HG02973 (cell line): ENCODE measurements around the gene RIN1.

ENCODE experiments used
- ATAC-seq: cut with Tn5 transposase; IDR thresholded peaks from one replicate; pipeline ENCODE4 v1.9.1; 2021; ENCODE audit warnings: moderate library complexity; ENCODE audit not compliant: unreplicated experiment

RIN1 gene

DNA sequence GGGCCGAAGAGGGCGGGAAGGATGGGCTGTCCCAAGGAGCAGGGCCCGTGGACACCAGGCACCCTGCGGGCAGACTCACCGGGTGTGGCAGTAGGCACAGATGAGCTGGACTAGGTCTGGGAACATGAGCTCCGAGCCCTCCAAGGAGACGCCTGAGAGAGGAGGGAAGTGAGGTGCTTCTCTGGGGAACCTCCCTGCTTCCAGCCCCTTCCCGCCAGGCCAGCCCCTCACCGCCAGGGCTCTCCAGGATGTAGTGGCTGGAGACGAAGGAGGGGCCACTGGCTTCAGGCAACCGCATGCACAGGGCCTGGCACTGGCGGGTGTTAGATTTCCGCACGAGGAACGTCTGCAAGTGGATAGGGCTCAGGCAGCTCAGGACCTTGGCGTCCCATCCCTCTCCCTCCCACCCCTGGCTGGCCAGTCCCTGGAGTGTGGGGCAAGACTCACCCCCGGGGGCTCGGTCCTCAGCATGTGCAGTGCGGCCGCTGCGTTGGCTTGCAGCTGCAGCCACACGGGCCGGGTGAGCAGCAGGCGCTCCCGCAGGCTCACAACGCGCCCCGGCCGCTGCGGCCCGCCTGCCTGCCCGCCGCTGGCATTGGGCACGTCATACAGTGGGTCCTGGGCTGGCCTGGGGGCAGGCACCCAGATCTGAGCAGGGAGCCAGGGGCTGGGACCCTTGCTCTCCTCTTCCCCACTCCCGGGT lies 552 bp downstream of the RIN1 start:
- ATAC-seq, result no peak

DNA sequence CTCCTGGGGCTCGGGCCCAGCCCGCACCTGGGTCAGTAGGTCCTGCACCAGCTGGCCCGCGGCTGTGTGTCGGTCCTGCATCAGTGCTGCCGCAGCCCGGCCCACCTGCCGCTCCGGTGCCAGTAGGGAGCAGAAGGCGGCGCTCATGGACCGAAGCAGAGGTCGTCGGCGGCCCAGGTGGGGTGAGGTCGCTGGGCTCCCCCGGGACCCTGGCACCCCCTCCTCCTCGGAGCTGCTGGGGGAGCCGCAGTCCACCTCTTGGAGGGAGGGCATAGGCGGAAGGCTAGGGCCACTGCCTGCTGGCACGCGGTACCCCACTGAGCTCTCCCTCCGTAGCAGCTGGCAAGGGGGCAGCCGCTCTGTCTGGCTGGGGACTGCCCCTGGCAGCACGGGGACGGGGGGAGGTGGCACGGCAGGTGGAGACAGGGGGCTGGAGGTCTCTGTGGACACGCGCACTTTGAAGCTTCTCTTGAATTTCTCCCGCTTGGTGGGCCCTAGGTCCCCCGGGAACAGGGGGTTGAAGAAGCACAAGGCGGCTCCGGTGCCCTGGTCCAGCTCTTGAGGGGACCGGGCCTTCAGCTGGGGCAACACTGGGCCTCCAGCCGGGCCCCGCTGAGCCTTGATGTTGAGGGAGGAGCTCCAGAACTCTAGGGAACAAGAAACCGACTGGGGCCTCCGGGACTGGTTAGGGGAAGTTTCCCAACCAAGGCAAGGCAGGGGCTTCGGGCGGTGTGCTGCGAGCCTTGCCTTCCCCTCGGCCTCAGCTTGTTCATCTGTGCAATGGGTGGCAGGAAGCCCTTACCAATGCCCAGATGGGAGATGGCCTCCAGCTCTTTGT lies 1.4 kb downstream of the RIN1 start:
- ATAC-seq, result no peak

DNA sequence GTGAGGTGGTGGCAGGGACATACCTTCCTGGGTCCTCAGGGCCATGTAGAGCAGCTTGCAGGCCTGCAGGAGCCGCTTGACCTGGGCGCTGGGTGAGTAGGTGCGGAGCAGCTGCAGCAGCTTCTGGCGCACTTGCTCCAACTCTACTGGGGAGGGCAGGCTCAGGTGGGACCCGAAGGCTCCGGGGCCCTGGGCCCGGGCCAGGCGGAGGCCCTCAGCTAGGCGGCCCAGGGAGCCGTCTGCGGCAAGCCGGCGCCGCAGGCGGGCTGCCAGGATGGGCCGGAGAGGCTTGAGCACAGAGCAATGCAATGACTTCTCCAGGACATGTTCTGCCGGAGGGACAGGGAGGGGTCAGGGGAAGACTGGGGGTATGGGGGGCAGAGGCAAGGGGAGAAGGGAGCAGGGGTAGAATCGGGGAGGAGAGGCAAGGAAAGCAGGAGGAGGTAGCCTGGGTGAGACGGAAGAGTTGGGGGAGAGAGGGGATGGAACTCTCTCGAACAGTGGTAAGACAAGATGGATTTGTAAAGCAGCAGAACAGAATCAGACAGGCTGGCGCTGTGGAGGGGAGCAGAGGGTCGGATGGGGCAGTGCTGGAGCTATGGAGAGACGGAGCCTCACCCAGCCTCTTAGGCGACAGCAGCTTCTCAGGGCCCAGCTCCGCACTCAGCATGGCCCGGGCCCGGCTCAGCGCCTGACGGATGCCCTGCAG lies 2.2 kb downstream of the RIN1 start:
- no peak for ATAC-seq

DNA sequence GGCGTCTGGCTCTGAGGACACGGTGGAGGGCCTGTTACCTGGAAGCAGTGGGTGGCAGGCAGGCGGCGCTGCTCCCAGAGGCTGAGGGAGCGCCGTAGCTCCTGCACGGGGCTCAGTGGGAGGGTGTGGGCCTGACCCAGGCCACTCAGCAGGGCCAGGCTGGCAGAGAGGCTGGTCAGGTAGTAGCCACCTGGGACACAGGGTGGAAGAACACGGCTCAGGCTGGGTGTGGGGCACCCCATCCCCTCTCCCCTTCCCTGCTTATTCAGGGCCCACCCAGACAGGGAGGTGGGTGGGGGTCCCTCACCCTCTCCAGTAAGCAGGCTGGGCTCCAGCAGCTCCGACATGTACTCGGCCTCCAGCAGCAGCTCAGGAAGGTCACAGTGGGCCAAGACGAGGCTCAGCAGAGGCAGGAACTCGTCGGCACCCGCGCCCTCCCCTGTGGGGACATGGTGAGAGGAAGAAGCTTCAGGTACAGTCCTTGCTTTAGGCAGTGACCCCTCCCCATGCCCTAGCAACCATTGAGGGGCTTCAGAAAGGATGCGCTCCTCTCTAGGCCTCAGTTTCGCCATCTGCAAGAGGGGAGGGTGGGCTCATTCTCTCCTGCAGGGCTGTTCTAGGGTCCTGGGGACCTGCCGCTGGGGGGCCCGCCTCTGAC lies 2.9 kb downstream of the RIN1 start:
- ATAC-seq, result no peak

DNA sequence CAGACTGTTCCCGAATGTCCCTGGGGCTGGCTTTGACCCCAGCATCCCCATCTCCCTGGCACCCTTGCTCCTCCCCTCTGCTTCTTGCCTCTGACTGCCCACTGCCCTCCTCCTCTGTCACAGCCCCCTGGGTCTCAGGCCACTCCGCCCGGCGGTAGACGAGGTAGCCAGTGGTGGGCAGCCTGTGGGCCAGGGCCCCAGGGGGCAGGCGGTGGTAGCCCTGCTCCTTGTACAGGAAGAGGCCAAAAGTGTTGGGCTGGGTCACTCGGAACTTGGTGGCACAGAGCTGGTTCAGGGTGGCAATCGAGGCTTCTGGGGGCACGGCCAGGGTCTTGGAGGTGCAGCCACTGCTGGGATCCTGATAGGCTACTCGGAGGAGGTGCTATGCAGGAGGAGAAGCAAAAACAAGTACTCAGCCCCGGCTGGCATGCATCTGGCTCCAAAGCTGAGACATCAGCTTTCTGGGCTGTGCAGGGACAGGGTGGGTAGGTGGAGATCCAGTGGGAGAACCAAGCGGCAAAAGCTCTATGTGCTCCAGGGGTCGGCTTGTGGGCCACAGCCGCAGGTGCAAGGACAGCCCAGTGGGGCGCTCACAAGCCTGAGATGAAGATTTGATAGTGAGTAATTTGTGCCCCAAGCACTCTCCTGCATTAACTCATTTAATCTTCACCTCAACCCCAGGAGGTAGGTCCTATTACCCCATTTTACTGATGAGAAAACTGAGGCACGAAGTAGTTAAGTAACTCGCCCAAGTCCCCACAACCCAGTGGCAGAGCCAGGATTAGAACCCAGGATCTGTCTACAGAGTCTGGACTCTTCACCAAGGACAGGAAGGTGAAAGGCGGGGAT lies 3.6 kb downstream of the RIN1 start:
- no peak for ATAC-seq

- no peak for ATAC-seq
Observed at GRCh38 chr11:66331542-66332370, 4.5 kb downstream of the RIN1 start.

- no peak for ATAC-seq
Observed at GRCh38 chr11:66330931-66331330, 5.3 kb downstream of the RIN1 start.

DNA sequence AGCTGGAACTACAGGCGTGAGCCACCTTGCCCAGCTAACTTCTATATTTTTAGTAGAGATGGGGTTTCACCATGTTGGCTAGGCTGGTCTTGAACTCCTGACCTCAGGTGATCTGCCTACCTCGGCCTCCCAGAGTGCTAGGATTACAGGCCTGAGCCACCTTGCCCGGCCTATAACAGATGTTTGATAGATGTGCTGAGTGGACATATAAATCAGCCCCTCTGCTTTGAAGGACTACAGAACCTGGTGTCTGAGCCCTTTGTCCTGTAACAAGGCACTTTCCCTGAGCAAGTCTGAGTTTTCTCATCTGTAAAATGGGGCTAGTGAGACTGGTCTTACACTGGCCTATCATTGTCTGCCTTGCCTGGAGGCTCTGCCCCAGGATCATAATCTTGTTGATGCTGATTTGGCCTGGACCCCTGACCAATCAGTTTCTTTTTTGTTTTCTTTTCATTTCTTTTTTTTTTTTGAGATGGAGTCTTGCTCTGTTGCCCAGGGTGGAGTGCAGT lies 7.0 kb downstream of the RIN1 start:
- no peak for ATAC-seq

DNA sequence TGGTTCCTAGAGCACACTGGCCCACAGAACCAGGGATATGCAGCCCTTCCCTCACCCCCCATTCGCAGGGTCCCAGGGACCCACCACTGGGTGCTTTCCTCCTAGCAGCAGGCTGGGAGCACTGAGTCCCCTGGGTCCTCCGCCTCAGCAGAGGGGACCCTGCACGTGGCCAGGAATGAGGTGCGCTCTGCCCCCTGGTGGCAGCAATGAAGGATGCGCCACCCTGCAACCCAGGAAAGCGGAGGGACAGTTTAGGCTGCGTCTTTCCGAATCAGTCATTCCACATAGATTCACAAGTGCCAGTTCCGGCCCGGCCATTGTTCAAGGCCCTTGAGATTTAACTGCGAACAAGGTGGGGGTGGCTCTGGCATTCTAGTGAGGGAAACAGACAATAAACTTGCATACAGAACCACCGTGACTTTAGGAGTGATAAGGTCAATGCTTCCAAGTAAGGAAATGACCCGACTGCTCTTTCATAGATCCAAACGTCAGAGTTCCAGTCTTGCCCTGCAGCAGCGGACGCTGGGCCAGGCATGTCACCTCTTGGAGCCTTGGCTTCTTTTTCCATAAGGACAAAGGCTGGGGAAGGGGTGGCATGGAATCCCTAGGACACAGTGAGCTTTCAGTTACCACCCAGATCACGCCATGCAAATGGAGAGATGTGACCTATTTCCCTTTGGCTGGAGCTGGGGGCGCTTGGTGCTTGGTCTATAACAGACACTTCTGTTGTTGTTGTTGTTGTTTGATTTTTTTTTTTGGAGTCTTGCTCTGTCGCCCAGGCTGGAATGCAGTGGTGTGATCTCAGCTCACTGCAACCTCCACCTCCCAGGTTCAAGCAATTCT lies 7.7 kb downstream of the RIN1 start:
- no peak for ATAC-seq

GRCh38 chr11:66328031-66328301 lies 8.3 kb downstream of the RIN1 start:
- no peak for ATAC-seq

- no peak for ATAC-seq
Observed at GRCh38 chr11:66327171-66328030, 8.8 kb downstream of the RIN1 start.

DNA sequence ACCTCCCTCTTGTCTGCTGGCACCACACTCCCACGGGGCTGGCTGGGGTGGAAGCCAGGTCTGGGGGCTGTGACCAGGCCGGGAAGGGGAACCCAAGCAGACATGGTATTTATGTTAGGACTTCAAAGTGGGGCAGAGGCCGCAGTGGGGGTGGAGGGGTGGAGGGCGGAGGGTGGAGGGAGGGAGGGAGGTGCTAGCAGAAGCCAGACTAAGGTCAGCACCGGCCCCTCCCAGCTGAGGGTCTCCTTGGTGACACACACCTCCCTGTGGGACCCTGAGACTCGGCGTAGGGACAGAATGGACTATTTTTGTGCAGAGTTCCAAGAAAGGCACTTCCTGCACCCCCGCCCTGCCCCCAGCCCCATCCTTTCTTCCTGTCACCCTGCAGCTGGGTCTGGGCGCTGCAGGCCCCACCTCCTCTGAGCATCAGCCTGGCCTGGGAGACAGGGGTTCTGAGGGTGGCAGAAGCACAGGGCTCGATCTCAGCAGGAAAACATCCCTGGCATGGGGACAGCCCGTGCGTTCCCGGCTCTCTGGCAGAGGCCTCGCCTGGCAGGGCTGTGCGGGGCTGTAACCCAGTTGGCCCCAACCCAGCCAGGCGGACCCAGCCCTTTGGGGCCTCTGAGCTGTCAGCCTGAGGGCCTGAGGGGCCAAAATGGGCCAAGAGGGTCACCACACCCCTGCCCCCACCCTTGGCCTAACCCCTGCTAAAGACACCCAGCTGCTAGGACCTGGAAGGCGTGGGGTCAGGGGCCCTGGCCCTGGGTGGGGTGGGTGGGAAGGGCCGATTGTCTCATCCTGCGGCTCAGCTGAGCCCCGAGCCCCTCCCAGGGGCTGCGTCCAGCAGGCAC lies 9.7 kb downstream of the RIN1 start:
- no peak for ATAC-seq

DNA sequence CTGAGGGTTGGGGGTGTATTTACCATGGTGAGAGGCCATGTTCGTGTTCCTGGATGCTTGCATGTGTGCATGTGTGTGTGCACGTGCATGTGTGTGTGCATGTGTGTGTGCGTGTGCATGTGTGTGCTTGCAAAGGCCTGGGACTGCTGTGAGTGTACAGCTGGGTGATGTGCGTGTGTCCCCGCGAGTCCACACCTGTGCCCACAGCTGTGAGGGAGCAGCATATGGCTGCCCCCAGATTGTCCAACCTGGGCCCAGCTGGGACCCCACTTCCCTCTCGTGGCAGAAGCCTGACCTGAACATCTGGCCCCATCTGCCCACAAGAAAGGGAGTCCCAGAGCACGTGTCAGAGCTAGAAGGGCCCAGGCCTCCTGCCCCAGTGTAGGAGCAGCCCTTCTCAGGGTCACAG lies 11.0 kb downstream of the RIN1 start:
- ATAC-seq, result no peak

- ATAC-seq, result no peak
Observed at GRCh38 chr11:66324664-66325063, 11.6 kb downstream of the RIN1 start.

DNA sequence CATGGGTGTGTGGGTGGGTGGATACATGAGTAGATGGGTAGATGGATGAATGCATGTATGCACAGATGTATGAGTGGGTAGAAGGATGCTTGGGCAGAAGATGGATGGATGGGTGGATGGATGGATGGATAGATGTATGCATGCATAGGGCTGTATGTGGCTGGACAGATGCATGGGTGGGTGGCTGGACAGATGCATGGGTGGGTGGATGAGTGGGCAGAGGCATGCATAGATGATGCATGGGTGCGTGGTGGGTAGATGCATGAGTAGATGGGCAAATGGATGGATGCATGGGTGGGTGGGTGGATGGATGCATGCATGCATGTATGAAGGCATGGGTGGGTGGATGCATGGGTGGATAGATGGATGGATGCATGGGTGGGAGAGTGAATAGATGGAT lies 12.6 kb downstream of the RIN1 start:
- no peak for ATAC-seq

GRCh38 chr11:66322732-66323427 lies 13.4 kb downstream of the RIN1 start:
- ATAC-seq, result no peak
